HepG2 (cell line): ENCODE data around the gene PIM3. TPM values are rescaled to one million over a fixed set of nuclear protein-coding genes. Genes with fewer than 3 reads are reported as not detected.
A peak's percentile ranks its signal among the peaks of the same experiment; 100 is the strongest.

Experiments
- ATAC-seq: fragments of 200-7000 bp; cut with Tn5 transposase; 3 replicates; pipeline ENCODE4 v1.9.1; 2020; ENCODE audit warnings: mild to moderate bottlenecking, moderate library complexity
- BruUV-seq: library from RNA; stranded (reverse); fragments of 400-500 nt; replicated peaks from 2 replicates; lab custom pipeline; 2021; lab: Mats Ljungman, UMichigan
- CTCF ChIA-PET: fragments of 300-600 bp; formaldehyde crosslinking; extraction: SDS; loops from one replicate; lab custom pipeline; 2021; ENCODE audit warnings: low total read pairs, inconsistent platforms, low intra/inter-chr PET ratio; lab: Yijun Ruan, JAX
- POLR2A ChIA-PET: fragments of 350-600 bp; sonication (Branson Sonifier 250); formaldehyde crosslinking; loops from one replicate; lab custom pipeline; 2020; ENCODE audit warnings: antibody characterized with exemption, inconsistent platforms; lab: Yijun Ruan, JAX
- DNase-seq: peaks from one replicate; pipeline ENCODE4 v3.0.0-alpha.2; 2015; ENCODE audit warnings: low spot score
- FAIRE-seq: peaks from 3 replicates; lab custom pipeline; 2011; peaks lifted over from hg19 to GRCh38; lab: Jason Lieb, UNC
- H2AFZ ChIP-seq: one replicate; pipeline ENCODE4 v1.6.1; 2011; ENCODE audit warnings: low read length, inconsistent platforms
- H3K27ac ChIP-seq: fragments of 300-600 bp; 3 replicates; pipeline ENCODE4 v1.8.0; 2011; ENCODE audit warnings: mixed run types, mild to moderate bottlenecking, mixed read lengths, low read length, inconsistent platforms; ENCODE audit not compliant: insufficient read depth; ENCODE audit errors: extremely low read length
- H3K27me3 ChIP-seq, 2 experiments: fragments of 200-600 bp in 1 of 2; 2 replicates in 1 of 2; 3 replicates in 1 of 2; pipeline versions ENCODE4 v1.6.0 to v1.8.0; 2011; ENCODE audit warnings: low read length in 2 of 2, mild to moderate bottlenecking in 2 of 2, moderate library complexity in 2 of 2, inconsistent platforms in 1 of 2; ENCODE audit not compliant: insufficient read depth in 2 of 2, control insufficient read depth in 1 of 2
- H3K36me3 ChIP-seq, 2 experiments: fragments of 200-600 bp in 1 of 2; replicated peaks in 1 of 2; 2 replicates in 1 of 2; 3 replicates in 1 of 2; pipeline versions ENCODE4 v1.5.1 to v1.8.0; 2011; ENCODE audit warnings: low read length in 2 of 2, inconsistent platforms in 1 of 2; ENCODE audit not compliant: insufficient read depth in 2 of 2, control insufficient read depth in 1 of 2
- H3K4me1 ChIP-seq: 2 replicates; pipeline ENCODE4 v1.5.1; 2012; ENCODE audit warnings: low read length, inconsistent platforms; ENCODE audit not compliant: insufficient read depth
- H3K4me2 ChIP-seq: 2 replicates; pipeline ENCODE4 v1.6.0; 2011; ENCODE audit warnings: low read depth, low read length, inconsistent platforms
- H3K4me3 ChIP-seq, 3 experiments: fragments of 200-600 bp in 1 of 3; sonication (generic), shearing (Covaris generic) in 1 of 3; replicated peaks in 1 of 3; 2 replicates each; pipeline ENCODE4 v1.5.1; 2011 to 2016; ENCODE audit warnings: low read length in 3 of 3, inconsistent platforms in 2 of 3, low read depth in 2 of 3, mild to moderate bottlenecking in 2 of 3, control low read depth in 1 of 3, mixed read lengths in 1 of 3; ENCODE audit not compliant: insufficient read depth in 1 of 3
- H3K79me2 ChIP-seq: one replicate; pipeline ENCODE4 v1.6.1; 2011; ENCODE audit warnings: low read length, inconsistent platforms; ENCODE audit not compliant: insufficient read depth
- H3K9ac ChIP-seq: 2 replicates; pipeline ENCODE4 v1.6.0; 2011; ENCODE audit warnings: mild to moderate bottlenecking, low read depth, low read length, inconsistent platforms; ENCODE audit not compliant: insufficient read depth
- H3K9me3 ChIP-seq: 2 replicates; pipeline ENCODE4 v1.5.1; 2012; ENCODE audit warnings: mild to moderate bottlenecking, low read length
- H4K20me1 ChIP-seq: 2 replicates; pipeline ENCODE4 v1.6.0; 2011; ENCODE audit warnings: inconsistent platforms, mild to moderate bottlenecking, low read length, moderate library complexity; ENCODE audit not compliant: insufficient read depth
- BCL6 ChIP-seq: IDR thresholded peaks from 2 replicates; pipeline ENCODE4 v1.6.1; 2016; ENCODE audit warnings: missing genetic modification reagents, missing compliant biosample characterization
- ELF1 ChIP-seq: sonication (generic); formaldehyde crosslinking; IDR thresholded peaks from 2 replicates; pipeline ENCODE4 v1.4.0; 2020; ENCODE audit warnings: missing genetic modification reagents
- JARID2 ChIP-seq: sonication (generic); formaldehyde crosslinking; IDR thresholded peaks from 2 replicates; pipeline ENCODE4 v1.8.1; 2023; ENCODE audit warnings: missing genetic modification reagents, inconsistent platforms; ENCODE audit not compliant: insufficient replicate concordance
- MBNL3 ChIP-seq: fragments of 250-450 bp; sonication (Bioruptor Pico); conservative IDR thresholded peaks from 2 replicates; pipeline ENCODE4 v1.8.0; 2022; ENCODE audit warnings: mild to moderate bottlenecking, inconsistent platforms
- MXI1 ChIP-seq: IDR thresholded peaks from 3 replicates; pipeline ENCODE4 v1.6.1; 2012; ENCODE audit warnings: low read depth, low read length, inconsistent platforms, borderline replicate concordance
- RARA ChIP-seq: IDR thresholded peaks from 2 replicates; pipeline ENCODE4 v1.6.1; 2016; ENCODE audit warnings: missing genetic modification reagents, missing compliant biosample characterization
- SOX6 ChIP-seq, 2 experiments: fragments of 450-650 bp in 1 of 2; sonication (generic) in 1 of 2; formaldehyde crosslinking in 1 of 2; IDR thresholded peaks; 2 replicates each; pipeline versions ENCODE4 v1.4.0 to v1.6.1; 2017 to 2020; ENCODE audit warnings: antibody characterized with exemption in 1 of 2, mild to moderate bottlenecking in 1 of 2, missing genetic modification reagents in 1 of 2
- ZNF136 ChIP-seq: sonication (generic); formaldehyde crosslinking; IDR thresholded peaks from 2 replicates; pipeline ENCODE4 v1.8.1; 2022; ENCODE audit warnings: low read depth, mild to moderate bottlenecking, moderate library complexity, missing genetic modification reagents
- ZNF17 ChIP-seq: sonication (generic); formaldehyde crosslinking; IDR thresholded peaks from 2 replicates; pipeline ENCODE4 v1.5.0; 2020; ENCODE audit warnings: mild to moderate bottlenecking, missing genetic modification reagents
- WGBS: methylation state at CpG from one replicate; pipeline ENCODE4 v1.1.6; 2017; ENCODE audit warnings: low lambda C conversion rate; 5-methylcytosine and 5-hydroxymethylcytosine counted together
- in situ Hi-C: cut with HindIII; loops from 2 replicates; pipeline ENCODE4 v1.10.0; 2017; ENCODE audit warnings: low pct_unique_long_range_greater_than_20kb; ENCODE audit not compliant: extremely low pct_ligation_motif_present
- intact Hi-C: fragments of 100-400 bp; cut with micrococcal nuclease; formaldehyde crosslinking; loops from one replicate; pipeline ENCODE4 v1.10.0; 2022; ENCODE audit not compliant: unreplicated experiment
- polyA plus RNA-seq, 8 experiments: library from polyadenylated mRNA; depleted of rRNA in 3 of 8; stranded (reverse) in 7 of 8; unstranded in 1 of 8; fragments of >200 nt; fragmentation: Illumina TruSeq in 4 of 8; extraction: Trizol in 4 of 8; gene quantifications; 2 replicates each; pipeline versions ENCODE4 v1.2.1 to v1.2.3, GENCODE V29; 2011 to 2016; ENCODE audit warnings: low read depth in 4 of 8, missing spikeins in 1 of 8, mixed read lengths in 1 of 8; ENCODE audit not compliant: insufficient read depth in 1 of 8
- total RNA-seq, 5 experiments: library from RNA; depleted of rRNA; stranded (reverse); fragments of >200 nt; fragmentation: Illumina TruSeq; extraction: Trizol; gene quantifications; 2 replicates each; pipeline ENCODE4 v1.2.3, GENCODE V29; 2016; ENCODE audit warnings: low read depth in 1 of 5
- TF ChIP-seq, protein P1 (sequence below): sonication (generic); formaldehyde crosslinking; IDR thresholded peaks from 2 replicates; pipeline ENCODE4 v1.5.1; 2020; ENCODE audit warnings: missing genetic modification reagents, mild to moderate bottlenecking, borderline replicate concordance
- TF ChIP-seq, protein P2 (sequence below): sonication (generic); formaldehyde crosslinking; IDR thresholded peaks from 2 replicates; pipeline ENCODE4 v1.4.0; 2020; ENCODE audit warnings: missing genetic modification reagents, borderline replicate concordance

Gene PIM3
- total and polyA plus RNA-seq, 2 of the 13 experiments (the other 11 are each of a cell fraction or from before 2014, with no cell fraction given), result 21.6 to 31.2 TPM

DNA sequence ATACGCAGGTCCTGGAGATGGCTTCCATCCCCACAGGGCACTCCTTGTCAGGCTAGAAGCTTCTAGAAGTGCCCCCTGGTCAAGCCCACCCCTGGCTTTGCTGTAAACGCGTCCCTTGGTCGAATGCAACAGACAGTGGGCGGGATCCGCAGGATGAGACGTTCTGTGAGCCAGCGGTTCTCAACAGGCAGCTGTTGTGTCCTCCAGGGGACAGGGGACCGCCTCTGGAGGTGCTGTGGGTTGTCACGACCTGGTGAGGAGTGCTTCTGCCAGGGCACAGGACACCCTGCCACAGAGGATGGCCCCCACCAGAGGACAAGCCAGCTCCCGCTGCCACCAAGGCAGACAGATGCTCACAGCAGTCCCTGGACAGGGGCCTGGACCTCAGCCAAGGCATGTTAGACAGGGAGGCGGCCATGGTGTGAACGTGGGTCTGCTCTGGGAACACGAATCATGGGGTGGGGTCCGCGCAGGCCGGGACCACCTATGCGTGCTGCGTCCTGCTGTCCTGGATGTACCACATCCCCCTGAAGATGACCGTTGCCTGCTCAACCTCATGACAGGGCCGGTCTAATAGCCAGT is 30.5 kb upstream of the PIM3 start (continued):
- TF ChIP-seq, protein P1, sequence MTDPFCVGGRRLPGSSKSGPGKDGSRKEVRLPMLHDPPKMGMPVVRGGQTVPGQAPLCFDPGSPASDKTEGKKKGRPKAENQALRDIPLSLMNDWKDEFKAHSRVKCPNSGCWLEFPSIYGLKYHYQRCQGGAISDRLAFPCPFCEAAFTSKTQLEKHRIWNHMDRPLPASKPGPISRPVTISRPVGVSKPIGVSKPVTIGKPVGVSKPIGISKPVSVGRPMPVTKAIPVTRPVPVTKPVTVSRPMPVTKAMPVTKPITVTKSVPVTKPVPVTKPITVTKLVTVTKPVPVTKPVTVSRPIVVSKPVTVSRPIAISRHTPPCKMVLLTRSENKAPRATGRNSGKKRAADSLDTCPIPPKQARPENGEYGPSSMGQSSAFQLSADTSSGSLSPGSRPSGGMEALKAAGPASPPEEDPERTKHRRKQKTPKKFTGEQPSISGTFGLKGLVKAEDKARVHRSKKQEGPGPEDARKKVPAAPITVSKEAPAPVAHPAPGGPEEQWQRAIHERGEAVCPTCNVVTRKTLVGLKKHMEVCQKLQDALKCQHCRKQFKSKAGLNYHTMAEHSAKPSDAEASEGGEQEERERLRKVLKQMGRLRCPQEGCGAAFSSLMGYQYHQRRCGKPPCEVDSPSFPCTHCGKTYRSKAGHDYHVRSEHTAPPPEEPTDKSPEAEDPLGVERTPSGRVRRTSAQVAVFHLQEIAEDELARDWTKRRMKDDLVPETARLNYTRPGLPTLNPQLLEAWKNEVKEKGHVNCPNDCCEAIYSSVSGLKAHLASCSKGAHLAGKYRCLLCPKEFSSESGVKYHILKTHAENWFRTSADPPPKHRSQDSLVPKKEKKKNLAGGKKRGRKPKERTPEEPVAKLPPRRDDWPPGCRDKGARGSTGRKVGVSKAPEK (CRISPR knock-in tag), result 0 out of 2 replicates have a peak, but pooled peaks have one; percentile 42
- TF ChIP-seq, all 625 proteins: peak for 5

DNA sequence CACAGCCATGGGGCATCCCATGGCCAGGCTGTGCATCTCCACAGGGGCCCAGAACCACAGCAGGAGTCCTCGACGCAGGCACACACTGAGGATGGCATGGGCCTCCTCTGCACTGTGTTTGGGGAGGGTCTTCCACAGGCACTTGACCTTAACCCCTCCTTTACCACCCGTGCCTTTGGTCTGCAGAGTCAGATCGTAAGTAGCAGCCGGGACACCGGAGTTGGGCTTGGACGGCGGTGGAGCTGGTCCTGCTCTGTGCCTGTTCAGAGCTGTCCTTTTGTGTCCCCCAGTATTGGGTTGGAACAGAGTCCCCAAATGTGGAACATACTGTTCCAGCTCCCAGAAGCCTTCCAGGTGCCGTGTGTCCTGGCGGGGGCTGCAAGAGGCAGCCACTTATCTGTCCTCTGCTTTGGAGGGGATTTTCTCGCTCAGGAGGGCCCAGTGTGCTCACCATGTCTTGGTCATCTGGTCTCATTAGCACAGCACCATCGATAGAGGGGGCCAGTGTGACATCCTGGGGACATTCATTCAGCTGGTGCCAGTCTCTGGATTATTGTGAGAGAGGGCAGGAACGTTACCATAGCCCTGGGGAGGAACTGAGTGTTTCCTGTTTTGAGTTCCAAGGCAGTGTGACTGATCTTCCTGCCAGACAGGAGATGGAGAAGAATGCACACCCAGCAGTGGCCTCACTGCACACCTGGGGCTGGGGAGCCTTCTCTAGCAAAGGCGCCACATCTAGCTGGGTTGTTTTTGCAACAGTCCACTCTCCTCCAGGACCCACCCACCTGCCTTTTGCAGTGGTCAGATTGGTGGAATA is 29.8 kb upstream of the PIM3 start:
- Histone ChIP-seq H3K4me2 (peak overlapping the region; percentile 27), H3K9ac (no peak overlapping the region), H2AFZ (no peak overlapping the region), H3K27ac (no peak overlapping the region), H3K4me1 (peaks cover 49% of the 10 kb centered on the region), H3K36me3 (no peaks in the 10 kb centered on the region), H3K79me2 (no peaks in the 10 kb centered on the region), H3K27me3 (peaks cover 3 to 10% of the 10 kb centered on the region in 2 experiments; a peak in 4 of 5 replicates), H3K4me3 (no peak overlapping the region), H3K9me3 (no peaks in the 10 kb centered on the region), H4K20me1 (no peaks in the 10 kb centered on the region)
- peak; percentile 65 for ATAC-seq
- ChIA-PET POLR2A (interaction anchor here (0.7 to 10.5 kb wide), 7 partner anchors 12 to 100 kb away, joined by 3 to 283 read pairs (median 12); partner anchors contain the start of gene PIM3), CTCF (interaction anchor here (1.1 to 3.2 kb wide), 6 partner anchors 28 to 100 kb away, joined by 3 to 63 read pairs (median 5); no protein-coding TSS in a partner anchor)
- 21% methylated on average over 6 of the region's 14 CpGs for WGBS
- peak; percentile 84 for FAIRE-seq
- DNase-seq, result peak; percentile 81
- no TSS peak for BruUV-seq
- in situ Hi-C loops (loop anchor here (5.0 kb wide), 3 partner anchors 36 to 101 kb away; no protein-coding TSS in a partner anchor), intact Hi-C loops (loop anchor here (1.0 to 5.0 kb wide), 3 partner anchors 24 to 99 kb away; no protein-coding TSS in a partner anchor)
- TF ChIP-seq SOX6 (IDR thresholded peaks at IDR 0.05) (no peak), SOX6 (CRISPR knock-in tag; IDR thresholded peaks at IDR 0.05) (peak; percentile 44; the same call in 1 of the 2 replicates), RARA (CRISPR knock-in tag) (peak; percentile 23; the same call in 1 of the 2 replicates), ZNF136 (CRISPR knock-in tag) (no peak), MXI1 (no peak; the same call in 2 of the 3 replicates), BCL6 (CRISPR knock-in tag) (0 out of 2 replicates have a peak, but pooled peaks have one; percentile 29), MBNL3 (CRISPR knock-in tag) (no peak), ELF1 (peak; percentile 48; the same call in 1 of the 2 replicates), JARID2 (no peak), ZNF17 (no peak)
- TF ChIP-seq, protein P2, sequence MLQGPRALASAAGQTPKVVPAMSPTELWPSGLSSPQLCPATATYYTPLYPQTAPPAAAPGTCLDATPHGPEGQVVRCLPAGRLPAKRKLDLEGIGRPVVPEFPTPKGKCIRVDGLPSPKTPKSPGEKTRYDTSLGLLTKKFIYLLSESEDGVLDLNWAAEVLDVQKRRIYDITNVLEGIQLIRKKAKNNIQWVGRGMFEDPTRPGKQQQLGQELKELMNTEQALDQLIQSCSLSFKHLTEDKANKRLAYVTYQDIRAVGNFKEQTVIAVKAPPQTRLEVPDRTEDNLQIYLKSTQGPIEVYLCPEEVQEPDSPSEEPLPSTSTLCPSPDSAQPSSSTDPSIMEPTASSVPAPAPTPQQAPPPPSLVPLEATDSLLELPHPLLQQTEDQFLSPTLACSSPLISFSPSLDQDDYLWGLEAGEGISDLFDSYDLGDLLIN (CRISPR knock-in tag), result no peak
